Common myeloid progenitor, CD34-positive (primary cell): ENCODE measurements around the gene LASP1.

ENCODE experiments used
- CTCF ChIA-PET: fragments of 350-600 bp; sonication (Branson Sonifier 250); formaldehyde crosslinking; loops from one replicate; lab custom pipeline; 2021; ENCODE audit warnings: antibody characterized with exemption; lab: Charles Lee
- POLR2A ChIA-PET: fragments of 350-600 bp; sonication (Branson Sonifier 250); formaldehyde crosslinking; loops from one replicate; lab custom pipeline; 2021; ENCODE audit warnings: antibody characterized with exemption; lab: Charles Lee
- DNase-seq, 3 donors: peaks; one replicate each; pipeline versions ENCODE4 v3.0.0 to v3.0.0-alpha.2; 2013
- H3K27ac ChIP-seq, 2 experiments: 1 replicate in 1 of 2; 2 replicates in 1 of 2; pipeline ENCODE4 v1.7.0; 2013; ENCODE audit warnings: inconsistent platforms in 2 of 2, low read length in 2 of 2, mild to moderate bottlenecking in 2 of 2, low read depth in 1 of 2, moderate library complexity in 1 of 2; ENCODE audit not compliant: severe bottlenecking in 2 of 2, insufficient read depth in 1 of 2, poor library complexity in 1 of 2
- H3K27me3 ChIP-seq, 5 experiments: replicated peaks in 2 of 5; 1 replicate in 3 of 5; 2 replicates in 2 of 5; pipeline versions ENCODE4 v1.6.1 to v1.7.0; 2013; ENCODE audit warnings: low read length in 4 of 5, mild to moderate bottlenecking in 2 of 5, moderate library complexity in 2 of 5, inconsistent platforms in 1 of 5; ENCODE audit not compliant: insufficient read depth in 5 of 5, control insufficient read depth in 4 of 5
- H3K36me3 ChIP-seq, 4 experiments: 1 replicate in 2 of 4; 2 replicates in 2 of 4; pipeline versions ENCODE4 v1.6.1 to v1.7.0; 2013; ENCODE audit warnings: low read length in 3 of 4, control low read depth in 1 of 4, mild to moderate bottlenecking in 1 of 4; ENCODE audit not compliant: control insufficient read depth in 4 of 4, insufficient read depth in 4 of 4
- H3K4me1 ChIP-seq, 4 experiments: 1 replicate in 3 of 4; 2 replicates in 1 of 4; pipeline versions ENCODE4 v1.6.1 to v1.7.1; 2013; ENCODE audit warnings: low read length in 3 of 4, mild to moderate bottlenecking in 3 of 4, control low read depth in 1 of 4, inconsistent platforms in 1 of 4, moderate library complexity in 1 of 4; ENCODE audit not compliant: control insufficient read depth in 4 of 4, insufficient read depth in 4 of 4; ENCODE audit errors: control extremely low read depth in 1 of 4
- H3K4me3 ChIP-seq, 7 experiments: 1 replicate in 4 of 7; 2 replicates in 3 of 7; pipeline versions ENCODE4 v1.5.1 to v1.7.0; 2013; ENCODE audit warnings: mild to moderate bottlenecking in 7 of 7, low read length in 6 of 7, moderate library complexity in 6 of 7, inconsistent platforms in 2 of 7, low read depth in 2 of 7, control low read depth in 1 of 7; ENCODE audit not compliant: insufficient read depth in 4 of 7, control insufficient read depth in 1 of 7; ENCODE audit errors: extremely low read depth in 1 of 7
- H3K9me3 ChIP-seq, 5 experiments: 1 replicate in 4 of 5; 2 replicates in 1 of 5; pipeline versions ENCODE4 v1.6.1 to v1.7.1; 2013; ENCODE audit warnings: low read length in 4 of 5, mild to moderate bottlenecking in 2 of 5, inconsistent platforms in 1 of 5, low read depth in 1 of 5, moderate library complexity in 1 of 5; ENCODE audit not compliant: control insufficient read depth in 4 of 5, insufficient read depth in 2 of 5; ENCODE audit errors: control extremely low read depth in 1 of 5
- WGBS: methylation state at CpG from one replicate; pipeline ENCODE4 v1.1.5; 2013; ENCODE audit not compliant: insufficient coverage; 5-methylcytosine and 5-hydroxymethylcytosine counted together

Gene LASP1

GRCh38 chr17:38882870-38883269 lies 13.0 kb downstream of the LASP1 start:
- CTCF ChIA-PET: interaction anchor here (0.6 to 3.4 kb wide), 4 partner anchors 11 to 31 kb away, joined by 3 to 14 read pairs (median 6); partner anchors contain the start of gene LASP1
- Histone ChIP-seq H3K36me3 (peaks cover 0 to 66% (median 35%) of the 10 kb centered on the region in 4 experiments), H3K4me3 (peak overlapping the region in 1 of 7 experiments; percentile 19), H3K4me1 (peaks cover 5 to 84% (median 48%) of the 10 kb centered on the region in 4 experiments), H3K27me3 (no peaks in the 10 kb centered on the region), H3K9me3 (no peaks in the 10 kb centered on the region), H3K27ac (no peak overlapping the region)
- POLR2A ChIA-PET: no interaction called here
- WGBS: 100% methylated on average over 2 of the region's 2 CpGs
- no peak for DNase-seq

DNA sequence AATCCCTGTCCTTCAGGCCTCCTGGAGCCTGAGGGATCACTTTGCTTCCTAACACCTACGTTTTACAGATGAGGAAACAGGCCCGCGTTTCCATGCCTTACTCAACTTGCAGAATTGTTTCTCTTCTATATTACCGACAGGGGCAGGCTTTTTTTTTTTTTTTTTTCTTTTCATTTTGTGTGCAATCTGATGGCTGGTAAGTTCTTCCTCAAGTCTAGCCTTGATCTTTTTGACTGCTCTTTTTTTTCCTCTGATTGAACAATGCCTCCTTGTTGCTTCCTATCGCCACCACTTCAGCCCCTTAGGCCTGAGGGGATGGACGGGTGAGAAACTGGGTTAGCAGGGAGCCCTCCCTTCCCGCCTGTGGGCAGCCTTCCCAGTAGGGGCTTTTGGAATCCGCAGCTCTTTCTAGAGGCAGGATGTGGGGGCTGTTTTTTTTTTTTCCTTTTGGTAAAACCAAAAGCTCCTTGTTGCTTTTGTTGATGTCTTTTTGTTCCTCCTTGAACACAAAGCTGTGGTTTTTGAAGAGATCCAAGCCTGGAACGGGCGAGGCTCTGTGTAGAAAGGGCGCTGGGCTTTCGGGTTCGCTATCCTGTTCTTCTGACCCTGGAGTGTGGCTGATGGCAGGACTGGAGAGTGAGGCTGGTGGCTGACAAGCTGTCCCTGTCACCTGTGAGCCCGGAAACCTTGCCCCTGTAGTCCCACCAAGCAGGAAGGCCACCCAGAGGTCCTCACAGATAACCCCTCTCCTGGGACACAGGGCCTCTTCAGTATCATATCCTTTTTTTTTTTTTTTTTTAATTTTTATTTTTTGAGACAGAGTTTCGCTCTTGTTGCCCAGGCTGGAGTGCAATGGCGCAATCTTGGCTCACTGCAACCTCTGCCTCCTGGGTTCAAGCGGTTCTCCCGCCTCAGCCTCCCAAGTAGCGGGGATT lies 14.0 kb downstream of the LASP1 start:
- DNase-seq: peak in 2 of 3 donors; percentile 45 to 52
- CTCF ChIA-PET: interaction anchor here (0.7 to 0.9 kb wide), 3 partner anchors 10 to 18 kb away, joined by 3 read pairs; no protein-coding TSS in a partner anchor
- POLR2A ChIA-PET: interaction anchor here (1.8 kb wide), 1 partner anchor 15 kb away, joined by 4 read pairs; the partner anchor contains the start of gene LASP1
- H3K36me3 ChIP-seq: peaks cover 3 to 63% (median 29%) of the 10 kb centered on the region in 4 experiments
- 41% methylated on average over 8 of the region's 19 CpGs for WGBS
- H3K27ac ChIP-seq: peak overlapping the region; percentile 52 to 72
- peaks cover 5 to 74% (median 46%) of the 10 kb centered on the region in 4 experiments for H3K4me1 ChIP-seq
- H3K27me3 ChIP-seq: no peaks in the 10 kb centered on the region
- H3K9me3 ChIP-seq: no peaks in the 10 kb centered on the region
- H3K4me3 ChIP-seq: peak overlapping the region in 3 of 7 experiments; percentile 17 to 49 (median 32)

DNA sequence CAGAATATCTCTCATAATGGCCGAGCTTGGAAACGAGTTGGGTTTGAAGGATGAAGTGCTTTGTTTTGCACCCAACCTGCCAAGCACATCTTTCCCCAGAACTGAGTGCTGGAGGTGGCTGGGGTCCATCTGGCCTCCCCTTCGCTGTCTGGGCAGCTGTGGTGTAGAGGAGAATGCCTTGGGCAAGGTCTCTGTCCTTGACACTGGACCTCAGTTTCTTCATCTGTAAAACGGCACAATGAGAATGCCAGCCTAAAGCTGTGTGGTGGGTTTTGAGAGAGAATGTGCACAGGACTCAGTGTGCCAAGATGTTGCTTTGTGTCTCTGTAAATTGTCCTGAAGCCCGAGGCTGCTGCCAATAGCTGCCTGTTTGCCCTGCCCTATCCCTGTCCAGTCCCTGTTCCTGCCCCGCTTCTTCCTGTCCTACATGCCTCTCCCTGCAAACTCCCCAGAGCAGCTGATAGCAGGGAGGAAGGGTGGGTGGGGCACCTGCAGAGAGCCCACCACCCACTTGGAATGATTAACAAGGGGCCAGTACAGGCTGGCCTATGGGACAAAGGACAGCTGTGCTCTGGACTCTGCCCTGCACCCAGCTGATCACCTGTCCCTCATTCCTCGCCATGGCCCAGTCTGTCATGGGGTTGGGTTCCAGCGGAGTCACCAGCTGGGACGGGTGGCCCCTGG lies 15.3 kb downstream of the LASP1 start:
- no peaks in the 10 kb centered on the region for H3K27me3 ChIP-seq
- peaks cover 4 to 67% (median 26%) of the 10 kb centered on the region in 4 experiments for H3K36me3 ChIP-seq
- H3K27ac ChIP-seq: no peak overlapping the region
- ChIA-PET CTCF (interaction anchor here (0.9 to 2.4 kb wide), 5 partner anchors 12 to 40 kb away, joined by 3 to 9 read pairs (median 4); partner anchors contain the start of gene LASP1NB), POLR2A (interaction anchor here (1.8 kb wide), 1 partner anchor 16 kb away, joined by 4 read pairs; the partner anchor contains the start of gene LASP1)
- no peaks in the 10 kb centered on the region for H3K9me3 ChIP-seq
- DNase-seq: no peak
- H3K4me1 ChIP-seq: peaks cover 5 to 67% (median 36%) of the 10 kb centered on the region in 4 experiments
- no peak overlapping the region for H3K4me3 ChIP-seq
- 93% methylated on average over 3 of the region's 9 CpGs for WGBS

GRCh38 chr17:38885728-38886642 lies 16.1 kb downstream of the LASP1 start:
- H3K36me3 ChIP-seq: peaks cover 4 to 70% (median 28%) of the 10 kb centered on the region in 4 experiments
- H3K27ac ChIP-seq: no peak overlapping the region
- no peak for DNase-seq
- H3K9me3 ChIP-seq: no peaks in the 10 kb centered on the region
- ChIA-PET POLR2A (interaction anchor here (1.8 kb wide), 1 partner anchor 17 kb away, joined by 4 read pairs; the partner anchor contains the start of gene LASP1), CTCF (interaction anchor here (0.9 to 2.4 kb wide), 6 partner anchors 12 to 39 kb away, joined by 3 to 9 read pairs (median 4); partner anchors contain the start of gene LASP1NB)
- no peak overlapping the region for H3K4me3 ChIP-seq
- H3K27me3 ChIP-seq: no peaks in the 10 kb centered on the region
- WGBS: 80% methylated on average over 6 of the region's 11 CpGs
- peaks cover 4 to 64% (median 34%) of the 10 kb centered on the region in 4 experiments for H3K4me1 ChIP-seq

GRCh38 chr17:38886643-38887010 lies 16.8 kb downstream of the LASP1 start:
- Histone ChIP-seq H3K27me3 (no peaks in the 10 kb centered on the region), H3K27ac (no peak overlapping the region), H3K4me3 (no peak overlapping the region), H3K36me3 (peaks cover 6 to 71% (median 32%) of the 10 kb centered on the region in 4 experiments), H3K4me1 (peaks cover 2 to 62% (median 28%) of the 10 kb centered on the region in 4 experiments), H3K9me3 (no peaks in the 10 kb centered on the region)
- DNase-seq: no peak
- WGBS: 96% methylated on average over 3 of the region's 8 CpGs
- POLR2A ChIA-PET: no interaction called here
- CTCF ChIA-PET: interaction anchor here (1.1 to 2.4 kb wide), 2 partner anchors 11 to 15 kb away, joined by 3 to 9 read pairs; no protein-coding TSS in a partner anchor

GRCh38 chr17:38888842-38889241 lies 19.0 kb downstream of the LASP1 start:
- Histone ChIP-seq H3K4me1 (peaks cover 0 to 64% (median 27%) of the 10 kb centered on the region in 4 experiments), H3K9me3 (no peaks in the 10 kb centered on the region), H3K4me3 (no peak overlapping the region), H3K36me3 (peaks cover 9 to 75% (median 37%) of the 10 kb centered on the region in 4 experiments), H3K27me3 (no peaks in the 10 kb centered on the region), H3K27ac (no peak overlapping the region)
- over 99% methylated on average over 9 of the region's 9 CpGs for WGBS
- DNase-seq: no peak
- CTCF ChIA-PET: no interaction called here
- POLR2A ChIA-PET: interaction anchor here (0.5 kb wide), 1 partner anchor 13 kb away, joined by 3 read pairs; no protein-coding TSS in a partner anchor
